ENCODE data around the gene INS.
"Not testable (repeated sequence)": the region's sequence is repeated elsewhere in the genome, so short reads cannot be mapped to it uniquely, and the experiment has no call there.

Gene INS

DNA sequence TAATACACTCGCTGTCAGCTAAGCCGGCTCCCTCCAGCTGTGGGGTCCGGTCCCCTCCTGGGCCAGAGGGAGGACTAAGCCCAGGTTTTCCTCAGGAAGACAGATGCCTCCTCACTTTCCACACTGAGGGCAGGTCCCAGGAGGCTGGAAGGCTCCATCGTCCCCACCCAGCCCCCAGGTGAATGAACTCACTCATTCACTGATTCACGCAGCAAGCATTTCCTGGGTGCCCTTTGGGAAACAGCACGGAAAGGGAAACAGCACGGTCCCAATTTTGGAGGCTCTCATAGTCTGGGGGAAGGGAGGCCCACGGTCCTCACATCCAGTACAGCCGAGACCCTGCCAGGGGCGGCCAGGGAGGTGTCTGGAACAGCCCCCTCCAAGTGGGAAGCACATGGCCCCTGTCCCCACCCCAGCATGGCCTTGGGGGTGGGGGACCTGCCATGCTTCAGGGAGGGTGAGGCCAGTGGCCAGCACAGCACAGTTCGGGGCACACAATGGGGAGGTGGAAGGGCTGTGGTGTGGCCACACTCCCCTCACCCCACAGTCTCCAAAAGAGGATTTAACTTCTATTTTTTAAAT is 19.9 kb upstream of the INS start:
- no peak for DNase-seq

DNA sequence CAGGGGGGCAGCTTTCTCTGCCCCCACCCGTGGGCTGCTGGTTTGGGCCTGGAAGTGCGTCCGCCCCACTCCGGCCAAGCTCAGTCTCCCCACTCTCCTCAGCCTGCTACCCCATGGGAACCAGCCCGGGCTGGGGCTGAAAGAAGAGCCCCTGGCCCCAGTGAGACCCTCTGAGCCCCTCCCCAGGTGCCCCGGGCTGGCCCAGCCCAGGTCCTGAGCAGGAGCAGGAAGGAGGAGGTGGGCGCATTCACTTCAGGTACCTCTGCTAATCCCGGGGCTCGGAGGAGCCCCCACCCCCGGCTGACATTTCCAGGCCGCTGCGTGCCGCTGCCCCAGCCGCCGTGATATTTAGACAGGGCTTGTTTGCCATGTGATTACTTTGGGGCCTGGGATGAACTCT is 19.3 kb upstream of the INS start:
- no peak for DNase-seq

DNA sequence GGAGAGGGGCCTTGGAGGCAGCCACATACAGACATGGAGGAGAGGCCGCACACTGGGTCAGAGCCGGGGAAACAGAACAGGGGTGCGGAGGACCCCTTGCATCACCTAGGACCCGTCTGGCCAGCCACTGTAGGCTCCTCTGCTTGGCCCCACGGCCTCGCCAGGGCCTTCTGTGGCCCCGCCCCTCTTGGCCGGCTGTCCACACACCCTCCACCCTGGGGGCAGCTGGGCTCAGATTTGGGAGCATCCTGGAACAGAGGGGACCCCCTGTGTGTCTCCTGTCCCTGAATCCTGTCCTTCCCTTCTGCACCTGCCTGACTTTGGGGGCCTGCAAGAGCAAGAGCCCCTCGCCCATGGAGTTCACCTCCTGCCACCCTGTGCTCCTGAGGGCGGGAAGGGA is 18.5 kb upstream of the INS start:
- DNase-seq, result no peak

- DNase-seq, result no peak
These were observed 18.0 kb upstream of the INS start for GRCh38 chr11:2178906-2179494.

DNA sequence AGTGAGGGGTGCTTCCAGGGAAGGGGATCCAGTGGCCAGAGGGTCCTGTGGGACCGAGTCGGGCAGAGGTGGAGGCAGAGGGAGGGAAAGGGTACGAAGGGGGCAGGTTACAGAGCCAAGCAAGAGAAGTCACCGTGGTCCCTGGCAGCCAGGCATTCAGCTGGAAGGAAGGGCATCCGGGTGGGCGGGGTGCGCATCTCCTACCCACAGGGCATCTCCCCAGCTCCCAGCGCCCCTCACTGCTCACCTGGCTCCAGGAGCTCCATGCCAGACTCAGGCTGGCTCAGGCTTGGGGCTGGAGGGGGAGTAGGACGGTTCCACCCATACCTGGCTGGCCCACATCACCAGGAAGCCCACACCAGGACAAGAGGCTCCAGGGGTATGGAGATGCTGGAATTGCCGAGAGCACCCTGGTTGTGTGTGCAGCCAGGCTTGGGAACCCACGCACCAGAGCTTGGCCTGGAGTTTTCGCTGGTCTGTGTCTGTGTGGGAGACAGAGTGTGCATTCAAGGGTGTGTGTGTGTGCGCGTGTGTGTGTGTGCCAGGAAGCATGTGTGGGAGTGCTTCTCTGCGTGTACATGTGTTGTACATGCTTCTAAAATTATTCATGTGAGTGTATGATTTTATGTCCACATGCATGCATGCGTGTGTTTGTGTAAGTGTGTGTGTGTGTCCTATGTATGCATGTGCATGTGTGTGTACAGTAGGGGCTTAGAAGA is 17.2 kb upstream of the INS start:
- DNase-seq, result not testable (repeated sequence)

GRCh38 chr11:2177076-2177475 is 16.1 kb upstream of the INS start:
- DNase-seq, result no peak

DNA sequence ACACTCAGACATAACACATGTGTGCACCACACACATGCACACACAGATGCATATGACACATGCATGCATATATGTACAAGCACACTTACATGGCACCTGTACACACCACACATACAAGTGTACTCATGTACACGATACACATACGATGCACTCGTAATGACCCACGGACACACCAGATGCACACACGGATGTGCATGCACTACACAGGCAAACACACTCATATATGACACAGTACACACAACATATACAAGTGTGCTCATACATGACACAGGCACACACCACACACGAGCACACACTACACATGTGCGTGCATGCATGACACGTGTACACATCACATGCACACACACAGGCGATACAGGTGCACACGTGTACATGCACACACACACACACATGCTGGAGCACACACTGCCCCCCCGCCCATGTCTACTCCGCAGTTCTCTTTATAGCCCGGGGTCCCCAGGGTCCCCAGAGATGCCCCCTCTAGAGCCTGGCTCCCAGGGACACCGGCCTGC is 15.4 kb upstream of the INS start:
- no peak for DNase-seq

DNA sequence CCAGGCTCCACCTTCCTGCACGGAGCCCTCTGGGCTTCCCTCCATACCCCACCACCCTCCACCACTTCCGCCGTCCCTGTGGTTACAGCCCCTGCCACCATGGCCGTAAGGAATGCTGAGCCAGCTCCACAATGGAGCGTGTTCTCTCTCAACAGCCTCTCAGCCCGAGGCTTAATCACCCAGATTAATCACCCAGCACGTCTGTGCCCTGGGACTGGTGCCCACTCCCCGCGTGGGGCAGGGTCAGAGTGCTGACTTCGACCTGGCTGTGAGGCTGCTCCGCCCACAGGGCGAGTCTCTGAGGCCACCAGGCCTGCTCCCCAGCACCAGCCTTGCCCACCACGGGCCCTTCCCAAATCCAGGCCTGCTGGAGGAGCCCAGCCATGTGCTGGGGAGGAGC is 14.7 kb upstream of the INS start:
- DNase-seq, result no peak

DNA sequence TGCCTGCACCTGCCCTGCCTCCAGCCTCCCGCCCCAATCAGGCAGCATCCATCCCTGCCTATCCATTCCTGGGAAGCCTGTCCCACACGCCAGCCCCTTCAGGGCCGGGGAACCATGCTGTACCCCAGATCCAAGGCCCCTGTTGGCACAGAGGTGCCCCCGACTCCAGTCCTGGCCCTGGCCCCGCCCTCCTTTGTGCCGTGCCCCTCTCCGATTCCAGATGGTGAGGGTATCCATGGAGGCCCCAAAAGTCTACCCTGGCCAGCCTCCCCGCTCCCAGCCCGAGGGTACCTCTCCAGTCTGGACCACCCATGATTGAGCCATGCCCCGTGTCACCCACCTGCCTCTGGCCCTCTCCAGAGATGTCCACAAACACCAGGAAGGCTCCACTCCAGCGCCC is 13.4 kb upstream of the INS start:
- DNase-seq, result no peak

GRCh38 chr11:2173761-2174160 is 12.8 kb upstream of the INS start:
- no peak for DNase-seq

GRCh38 chr11:2173150-2173693 is 12.2 kb upstream of the INS start:
- DNase-seq, result no peak

DNA sequence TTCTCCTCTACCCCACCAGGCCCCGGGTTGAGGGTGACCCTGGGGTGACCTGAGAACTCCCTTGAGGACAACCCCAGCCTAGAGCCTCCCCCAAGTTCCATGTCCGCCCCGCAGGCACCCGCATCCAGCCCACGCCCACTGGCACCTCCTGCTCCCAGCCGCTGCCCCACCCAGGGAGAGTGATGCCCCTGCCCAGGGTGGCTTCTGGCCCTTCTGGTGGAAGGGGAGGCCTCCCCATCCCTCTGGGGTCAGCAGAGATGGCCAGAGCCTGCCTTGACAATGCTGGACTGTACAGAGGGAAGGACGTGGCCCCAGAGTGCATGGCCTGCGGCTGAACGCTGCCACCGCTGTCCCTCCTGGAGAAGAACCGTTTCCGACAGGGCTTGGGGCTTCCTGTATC is 11.7 kb upstream of the INS start:
- DNase-seq, result no peak

DNA sequence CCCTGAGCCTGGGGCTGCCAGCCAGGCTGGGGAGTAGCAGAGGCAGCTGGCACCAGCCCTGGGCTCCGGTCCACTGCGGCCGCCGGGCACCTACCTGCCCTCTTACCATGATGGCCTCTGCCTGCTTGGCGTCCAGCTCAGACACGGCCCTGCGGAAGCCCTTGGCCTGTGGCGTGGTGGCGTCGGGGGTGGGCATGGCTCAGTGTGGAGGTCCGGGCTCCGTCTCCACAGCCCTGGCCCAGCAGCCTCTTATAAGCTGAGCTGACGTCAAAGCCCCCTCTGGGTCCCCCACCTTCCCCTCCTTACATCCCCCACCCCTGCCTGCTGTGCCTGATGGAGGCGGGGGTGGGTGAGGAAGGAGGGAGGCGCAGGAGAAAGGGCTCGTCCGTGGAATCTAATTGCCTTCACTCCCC is 10.6 kb upstream of the INS start, which contains the start of gene TH:
Gene TH (minus strand): TSS at position 225 of the 413 bp plus-strand sequence. CDS start 29 bp downstream, at position 196.
- no peak for DNase-seq

GRCh38 chr11:2169626-2170570 is 8.9 kb upstream of the INS start:
- no peak for DNase-seq

- no peak for DNase-seq
These were observed 8.0 kb upstream of the INS start for GRCh38 chr11:2169005-2169378.

- DNase-seq, result no peak
These were observed 7.4 kb upstream of the INS start for GRCh38 chr11:2168286-2169004.

DNA sequence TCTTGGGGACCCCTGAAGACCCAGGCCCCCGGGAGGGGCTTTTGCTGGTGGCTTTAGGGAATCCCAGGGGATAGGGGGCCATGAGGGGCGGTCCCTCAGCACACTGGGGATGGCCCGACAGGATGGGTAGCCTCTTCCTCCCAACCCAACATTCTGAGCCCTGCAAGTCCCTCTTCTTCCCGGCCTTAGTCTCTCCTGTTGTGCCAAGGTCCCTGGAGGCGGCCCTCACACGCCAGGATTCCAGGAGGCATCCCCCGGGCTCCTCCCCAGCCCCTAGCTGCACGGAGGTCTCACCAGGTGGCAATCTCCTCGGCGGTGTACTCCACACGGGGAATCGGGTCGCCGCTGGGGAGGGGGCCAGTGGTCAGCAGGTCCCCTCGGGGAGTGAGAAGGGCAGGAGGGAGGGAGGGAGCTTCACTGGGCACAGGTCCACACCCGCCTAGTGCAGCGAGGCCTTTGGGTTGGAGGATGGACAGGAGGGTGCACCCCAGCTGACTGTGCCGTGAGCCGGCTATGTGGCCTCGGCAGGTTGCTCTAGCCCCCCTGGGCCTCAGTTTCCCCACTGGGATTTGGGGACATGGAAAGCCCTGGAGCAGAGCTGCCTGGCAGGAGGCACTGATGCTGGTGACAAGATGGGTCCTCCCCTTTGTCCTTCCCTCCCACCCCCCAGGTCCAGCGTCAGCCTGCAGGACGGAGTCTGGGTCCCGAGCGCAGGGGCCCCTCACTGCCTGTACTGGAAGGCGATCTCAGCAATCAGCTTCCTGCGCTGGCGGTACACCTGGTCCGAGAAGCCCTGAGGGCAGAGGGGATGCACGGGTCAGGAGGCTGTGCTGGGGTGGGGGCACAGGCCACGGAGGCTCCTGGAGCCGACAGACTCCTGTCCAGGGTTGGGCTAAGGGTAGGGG is 6.4 kb upstream of the INS start:
- no peak for DNase-seq

DNA sequence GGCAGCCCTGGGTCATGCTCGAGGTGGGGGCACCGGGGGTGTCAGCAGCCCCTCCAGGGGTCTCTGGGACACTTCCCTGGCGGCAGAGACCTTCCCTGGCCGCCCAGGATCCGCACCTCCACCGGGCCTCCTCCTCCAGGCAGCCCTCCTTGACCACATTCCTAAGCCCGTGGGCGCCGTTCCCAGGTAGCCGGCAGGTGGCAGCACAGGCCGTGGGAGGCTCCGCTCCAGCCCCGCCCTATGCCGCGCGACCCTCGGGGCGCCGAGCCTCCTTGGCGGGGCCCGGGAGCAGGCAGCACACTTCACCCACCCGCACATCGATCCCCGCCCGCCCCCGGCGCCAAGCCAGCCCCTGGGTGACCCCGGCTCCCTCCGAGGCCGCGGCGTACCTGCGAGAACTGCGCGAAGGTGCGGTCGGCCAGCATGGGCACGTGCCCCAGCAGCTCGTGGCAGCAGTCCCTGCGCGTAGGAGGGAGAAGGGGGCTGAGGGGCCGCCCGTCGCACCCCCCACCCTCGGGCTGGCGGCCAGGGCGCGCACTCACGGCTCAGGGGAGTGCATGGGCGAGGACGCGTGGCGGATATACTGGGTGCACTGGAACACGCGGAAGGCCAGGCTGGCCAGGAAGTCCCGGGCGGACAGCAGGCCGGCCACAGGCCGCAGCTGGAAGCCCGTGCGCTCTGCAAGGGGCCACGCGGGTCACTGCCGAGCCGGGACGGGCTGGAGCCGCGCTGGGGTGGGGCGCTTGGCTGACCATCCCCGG is 5.3 kb upstream of the INS start:
- no peak for DNase-seq

- DNase-seq, result no peak
These were observed 4.6 kb upstream of the INS start for GRCh38 chr11:2165571-2165970.

GRCh38 chr11:2164861-2165555 is 4.0 kb upstream of the INS start:
- DNase-seq, result no peak
